ENCODE data around the gene SORT1. TPM values are rescaled to one million over a fixed set of nuclear protein-coding genes. Genes with fewer than 3 reads are reported as not detected.
"Not testable (repeated sequence)": the region's sequence is repeated elsewhere in the genome, so short reads cannot be mapped to it uniquely, and the experiment has no call there.

SORT1 gene
- total RNA-seq, 1 experiment from 2014 or later = 28.3 TPM

GRCh38 chr1:109341944-109342930 lies 55.5 kb downstream of the SORT1 start:
- DNase-seq (ENCODE audit: low read depth) = no peak

- no peak for DNase-seq (ENCODE audit: low read depth)
Observed at GRCh38 chr1:109338608-109339007, 59.1 kb downstream of the SORT1 start.

- no peak for DNase-seq (ENCODE audit: low read depth)
Observed at GRCh38 chr1:109338091-109338490, 59.6 kb downstream of the SORT1 start.

- DNase-seq (ENCODE audit: low read depth) = no peak
Observed at GRCh38 chr1:109335091-109335490, 62.6 kb downstream of the SORT1 start.

- no peak for DNase-seq (ENCODE audit: low read depth)
Observed at GRCh38 chr1:109331113-109331512, 66.6 kb downstream of the SORT1 start.

- DNase-seq (ENCODE audit: low read depth) = no peak
Observed at GRCh38 chr1:109327285-109327684, 70.4 kb downstream of the SORT1 start.

GRCh38 chr1:109322974-109323373 lies 74.7 kb downstream of the SORT1 start:
- DNase-seq (ENCODE audit: low read depth) = no peak

GRCh38 chr1:109319114-109319513 lies 78.6 kb downstream of the SORT1 start:
- DNase-seq (ENCODE audit: low read depth) = no peak

GRCh38 chr1:109316506-109316905 lies 81.2 kb downstream of the SORT1 start:
- no peak for DNase-seq (ENCODE audit: low read depth)

- no peak for DNase-seq (ENCODE audit: low read depth)
Observed at GRCh38 chr1:109315288-109315687, 82.4 kb downstream of the SORT1 start.

- DNase-seq (ENCODE audit: low read depth) = no peak
Observed at GRCh38 chr1:109314795-109315194, 82.9 kb downstream of the SORT1 start.

GRCh38 chr1:109312978-109313775 lies 84.5 kb downstream of the SORT1 start:
- no peak for DNase-seq (ENCODE audit: low read depth)

GRCh38 chr1:109312246-109312645 lies 85.5 kb downstream of the SORT1 start:
- no peak for DNase-seq (ENCODE audit: low read depth)

GRCh38 chr1:109309347-109309746 lies 88.4 kb downstream of the SORT1 start:
- no peak for DNase-seq (ENCODE audit: low read depth)

- DNase-seq (ENCODE audit: low read depth) = no peak
Observed at GRCh38 chr1:109307274-109308021, 90.3 kb downstream of the SORT1 start.

GRCh38 chr1:109306832-109307273 lies 90.9 kb downstream of the SORT1 start, which contains the start of gene MYBPHL:
TSS of gene MYBPHL (minus strand) at chr1:109307011. CDS start at chr1:109306991, 20 bp downstream.
- DNase-seq (ENCODE audit: low read depth) = no peak

- DNase-seq (ENCODE audit: low read depth) = not testable (repeated sequence)
Observed at GRCh38 chr1:109305991-109306390, 91.7 kb downstream of the SORT1 start.

- DNase-seq (ENCODE audit: low read depth) = no peak
Observed at GRCh38 chr1:109304226-109304920, 93.3 kb downstream of the SORT1 start.

GRCh38 chr1:109301874-109302273 lies 95.8 kb downstream of the SORT1 start:
- DNase-seq (ENCODE audit: low read depth) = no peak

- DNase-seq (ENCODE audit: low read depth) = no peak
Observed at GRCh38 chr1:109300650-109301151, 97.0 kb downstream of the SORT1 start.

Measured in M059J (cell line).